GM23338 (cell line): ENCODE results near the gene CASTOR1.

ENCODE experiments used
- CTCF ChIP-seq, 2 experiments: fragments of 200-600 bp in 1 of 2; sonication (generic) in 1 of 2; conservative IDR thresholded peaks; 2 replicates each; pipeline versions ENCODE4 v1.5.1 to v1.6.1; 2016 to 2017; ENCODE audit warnings: antibody characterized with exemption in 2 of 2, low read depth in 2 of 2, mild to moderate bottlenecking in 2 of 2, moderate library complexity in 1 of 2
- EZH2 ChIP-seq: fragments of 200-600 bp; sonication (generic); IDR thresholded peaks from one replicate; pipeline ENCODE4 v1.8.0; 2017; ENCODE audit warnings: antibody characterized with exemption, mild to moderate bottlenecking, low read depth; ENCODE audit not compliant: unreplicated experiment
- EZH2phosphoT487 ChIP-seq: fragments of 200-600 bp; sonication (generic); IDR thresholded peaks from one replicate; pipeline ENCODE4 v1.8.1; 2018; ENCODE audit warnings: antibody characterized with exemption; ENCODE audit not compliant: unreplicated experiment
- POLR2AphosphoS5 ChIP-seq: IDR thresholded peaks from 2 replicates; pipeline ENCODE4 v1.6.1; 2016; ENCODE audit warnings: antibody characterized with exemption, low read depth
- REST ChIP-seq: IDR thresholded peaks from one replicate; pipeline ENCODE4 v1.6.1; 2018; ENCODE audit warnings: antibody characterized with exemption; ENCODE audit not compliant: unreplicated experiment
- ZNF331 ChIP-seq: fragments of 250-450 bp; sonication (Bioruptor Pico); IDR thresholded peaks from 2 replicates; pipeline ENCODE4 v1.5.0; 2020; ENCODE audit warnings: low read depth, mild to moderate bottlenecking, moderate library complexity

- TF ChIP-seq EZH2phosphoT487 (no peak), CTCF (conservative IDR thresholded peaks at IDR 0.05; ENCODE audit: low read depth in 2 of 2) (no peak), POLR2AphosphoS5 (no peak), ZNF331 (CRISPR knock-in tag) (no peak), EZH2 (no peak), REST (no peak)
Measured at GRCh38 chr22:30270832-30271231, 18.5 kb downstream of the CASTOR1 start.
